ENCODE data around the gene ZNF722. TPM values are rescaled to one million over a fixed set of nuclear protein-coding genes. Genes with fewer than 3 reads are reported as not detected.
"Not testable (repeated sequence)": the region's sequence is repeated elsewhere in the genome, so short reads cannot be mapped to it uniquely, and the experiment has no call there.

Gene ZNF722
- total RNA-seq = not detected

GRCh38 chr7:63998549-63998948 is at the start of gene ZNF722:
TSS of gene ZNF722 (plus strand) at chr7:63998849. CDS start at chr7:63998962, 113 bp downstream.
- DNase-seq (ENCODE audit: low read depth in 2 of 3, low spot score in 2 of 3) = no peak

- no peak for DNase-seq (ENCODE audit: low read depth in 2 of 3, low spot score in 2 of 3)
These were observed 45.5 kb upstream of the ZNF722 start for GRCh38 chr7:63953181-63953580.

- no peak for DNase-seq (ENCODE audit: low read depth in 2 of 3, low spot score in 2 of 3)
These were observed 30.0 kb upstream of the ZNF722 start for GRCh38 chr7:63968629-63969028.

- DNase-seq (ENCODE audit: low read depth in 2 of 3, low spot score in 2 of 3) = not testable (repeated sequence)
These were observed 16.8 kb downstream of the ZNF722 start for GRCh38 chr7:64015496-64015895.

- no peak for DNase-seq (ENCODE audit: low read depth in 2 of 3, low spot score in 2 of 3)
These were observed 36.7 kb downstream of the ZNF722 start for GRCh38 chr7:64035388-64035787.

- no peak for DNase-seq (ENCODE audit: low read depth in 2 of 3, low spot score in 2 of 3)
These were observed 38.4 kb downstream of the ZNF722 start for GRCh38 chr7:64037095-64037494.

GRCh38 chr7:64045301-64046040 is 46.8 kb downstream of the ZNF722 start, which contains the start of gene ZNF727:
TSS of gene ZNF727 (plus strand) at chr7:64045434. CDS start at chr7:64045622, 188 bp downstream.
- peak in 2 of 3 donors; percentile 66 to 74 for DNase-seq (ENCODE audit: low read depth in 2 of 3, low spot score in 2 of 3)

GRCh38 chr7:64046041-64046389 is 47.4 kb downstream of the ZNF722 start:
- no peak for DNase-seq (ENCODE audit: low read depth in 2 of 3, low spot score in 2 of 3)

Small RNA genes within 50 kb of the gene (small RNA-seq; reads per million reads assigned to genes)
- gene AC092634.1 (not detected), gene AC092634.7 (not detected), gene VN1R36P (not detected)

Other genes starting within 250 kb of the ZNF722 start
- gene ZNF727, start 46.6 kb downstream of the ZNF722 start, total RNA-seq = 0.27 TPM
- gene ZNF735, start 208.4 kb downstream of the ZNF722 start, total RNA-seq = not detected
- gene ZNF679, start 229.6 kb downstream of the ZNF722 start, total RNA-seq = not detected

Data from hematopoietic multipotent progenitor cell (in vitro differentiated cells).